Measurements from ENCODE around the gene MUC4. TPM values are rescaled to one million over a fixed set of nuclear protein-coding genes. Genes with fewer than 3 reads are reported as not detected.

MUC4 gene
- total RNA-seq, 1 experiment from 2014 or later = 0.03 TPM

GRCh38 chr3:195754141-195754540, 57.6 kb downstream of the MUC4 start:
- Histone ChIP-seq H3K27ac (ENCODE audit: low read length) (no peak overlapping the region), H3K36me3 (ENCODE audit: control insufficient read depth, insufficient read depth, low read length) (no peaks in the 10 kb centered on the region), H3K4me1 (ENCODE audit: control insufficient read depth, insufficient read depth, low read length) (no peaks in the 10 kb centered on the region; the same call in 1 of the 2 replicates), H3K27me3 (ENCODE audit: control insufficient read depth, insufficient read depth, low read length) (0 out of 2 replicates have a peak, but pooled peaks cover 2% of the 10 kb centered on the region), H3K9me3 (ENCODE audit: control insufficient read depth, insufficient read depth, low read depth, low read length) (no peaks in the 10 kb centered on the region), H3K4me3 (ENCODE audit: low read depth in 2 of 2, low read length in 2 of 2) (no peak overlapping the region)
- DNase-seq (ENCODE audit: low read depth, low spot score) = no peak
- no TSS peak for BruUV-seq (replicated peaks)
- CTCF ChIA-PET = no interaction called here
- TF ChIP-seq TCF7L2 (IDR thresholded peaks at IDR 0.05; ENCODE audit: low read depth, low read length) = no peak
- TF ChIP-seq POLR2AphosphoS5 (IDR thresholded peaks at IDR 0.05; ENCODE audit: low read depth, low read length) = no peak
- TF ChIP-seq SIN3A (IDR thresholded peaks at IDR 0.05; ENCODE audit: borderline replicate concordance, insufficient read depth, low read depth, low read length) = no peak
- no peak for TF ChIP-seq REST (IDR thresholded peaks at IDR 0.05; ENCODE audit: insufficient read depth in 1 of 2, low read depth in 2 of 2, low read length in 1 of 2)
- no peak for TF ChIP-seq CTCF (IDR thresholded peaks at IDR 0.05)
- POLR2A ChIA-PET = no interaction called here
- intact Hi-C loops (cut with micrococcal nuclease; ENCODE audit: unreplicated experiment) = no loop called here
- in situ Hi-C loops (cut with HindIII; ENCODE audit: low pct_unique_long_range_greater_than_20kb, low sequenced_read_pairs) = no loop called here
- no peak for ATAC-seq

- Histone ChIP-seq H3K27me3 (ENCODE audit: control insufficient read depth, insufficient read depth, low read length) (0 out of 2 replicates have a peak, but pooled peaks cover 2% of the 10 kb centered on the region), H3K36me3 (ENCODE audit: control insufficient read depth, insufficient read depth, low read length) (no peaks in the 10 kb centered on the region), H3K9me3 (ENCODE audit: control insufficient read depth, insufficient read depth, low read depth, low read length) (no peaks in the 10 kb centered on the region), H3K27ac (ENCODE audit: low read length) (no peak overlapping the region), H3K4me1 (ENCODE audit: control insufficient read depth, insufficient read depth, low read length) (no peaks in the 10 kb centered on the region; the same call in 1 of the 2 replicates), H3K4me3 (ENCODE audit: low read depth in 2 of 2, low read length in 2 of 2) (no peak overlapping the region)
- in situ Hi-C loops (cut with HindIII; ENCODE audit: low pct_unique_long_range_greater_than_20kb, low sequenced_read_pairs) = no loop called here
- intact Hi-C loops (cut with micrococcal nuclease; ENCODE audit: unreplicated experiment) = no loop called here
- ATAC-seq = no peak; the same call in 1 of the 2 replicates
- no peak for DNase-seq (ENCODE audit: low read depth, low spot score)
- ChIA-PET POLR2A (no interaction called here), CTCF (no interaction called here)
- TF ChIP-seq CTCF (IDR thresholded peaks at IDR 0.05) = no peak
- TF ChIP-seq SIN3A (IDR thresholded peaks at IDR 0.05; ENCODE audit: borderline replicate concordance, insufficient read depth, low read depth, low read length) = no peak
- TF ChIP-seq REST (IDR thresholded peaks at IDR 0.05; ENCODE audit: insufficient read depth in 1 of 2, low read depth in 2 of 2, low read length in 1 of 2) = no peak
- TF ChIP-seq TCF7L2 (IDR thresholded peaks at IDR 0.05; ENCODE audit: low read depth, low read length) = no peak
- TF ChIP-seq POLR2AphosphoS5 (IDR thresholded peaks at IDR 0.05; ENCODE audit: low read depth, low read length) = no peak
- no TSS peak for BruUV-seq (replicated peaks)
These were observed 58.1 kb downstream of the MUC4 start for GRCh38 chr3:195753581-195753980.
